Midbrain (tissue), 1 donor: ENCODE results near the gene BMP8B.
"Not testable (repeated sequence)": the region's sequence is repeated elsewhere in the genome, so short reads cannot be mapped to it uniquely, and the experiment has no call there.

Experiments used
- DNase-seq: peaks from one replicate; lab custom pipeline; 2025; lab: John Stamatoyannopoulos, UW

The BMP8B gene

DNA sequence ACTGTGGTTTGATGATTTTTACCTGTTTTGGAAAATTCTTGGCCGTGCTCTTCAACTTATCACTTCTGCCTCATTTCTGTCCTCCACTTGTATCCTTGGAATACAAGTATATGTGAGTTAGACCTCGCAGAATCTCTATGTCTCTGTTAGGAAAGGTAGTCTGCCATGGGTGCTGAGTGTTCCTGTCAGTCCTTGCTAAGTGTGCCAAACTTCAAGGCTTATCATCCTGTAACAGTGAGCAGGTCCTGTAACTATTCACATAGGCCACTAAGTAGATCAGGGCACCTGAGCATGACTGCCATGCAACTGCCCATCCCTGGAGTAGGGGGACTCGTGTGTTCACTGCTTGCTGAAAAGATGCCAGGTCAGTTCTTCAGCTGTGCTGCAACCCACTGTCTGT, 24.2 kb upstream of the BMP8B start:
- DNase-seq: no peak

DNA sequence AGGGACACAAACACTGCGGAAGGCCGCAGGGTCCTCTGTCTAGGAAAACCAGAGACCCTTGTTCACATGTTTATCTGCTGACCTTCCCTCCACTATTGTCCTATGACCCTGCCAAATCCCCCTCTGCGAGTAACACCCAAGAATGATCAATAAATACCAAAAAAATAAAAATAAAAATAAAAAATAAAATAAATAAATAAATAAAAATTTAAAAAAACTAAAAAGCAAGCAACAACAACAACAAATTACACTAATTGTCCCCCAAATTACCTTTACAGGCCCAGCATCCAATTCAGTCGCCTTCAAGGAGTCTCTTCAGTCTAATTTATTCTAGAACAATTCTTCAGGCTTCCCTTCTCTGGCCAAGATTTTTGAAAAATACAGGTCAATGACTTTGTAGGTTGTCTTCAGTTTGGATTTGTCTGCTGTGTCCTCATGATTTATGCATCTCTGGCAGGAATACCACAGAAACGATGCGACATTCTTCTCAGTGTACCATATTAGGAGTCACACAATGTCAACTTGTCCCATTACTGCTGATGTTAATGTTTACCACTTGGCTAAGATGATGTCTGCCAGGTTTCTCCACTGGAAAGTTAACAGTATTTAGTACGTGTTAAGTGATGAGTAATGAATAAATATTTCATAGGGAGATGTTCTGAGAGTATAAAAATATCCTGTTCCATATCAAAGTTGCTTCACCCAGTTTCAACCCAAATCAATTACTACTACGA, 20.3 kb upstream of the BMP8B start:
- DNase-seq: no peak

DNA sequence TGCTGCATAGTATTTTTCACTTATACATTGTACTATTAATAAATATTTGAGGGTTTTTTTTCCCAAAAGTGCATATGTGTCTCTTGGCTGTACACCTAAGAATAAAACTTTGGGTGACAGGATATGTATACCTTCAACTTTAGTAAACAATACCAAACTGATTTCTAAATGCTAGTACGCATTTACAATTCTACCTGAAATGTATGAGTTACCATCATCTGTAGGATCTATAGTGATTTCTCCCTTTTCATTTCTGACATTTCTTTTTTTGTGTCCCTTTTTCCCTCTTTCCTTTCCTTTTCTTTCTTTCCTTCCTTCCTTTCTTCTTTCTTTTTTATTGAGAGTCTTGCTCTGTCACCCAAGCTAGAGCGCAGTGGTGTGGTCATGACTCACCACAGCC, 16.7 kb upstream of the BMP8B start:
- no peak for DNase-seq

DNA sequence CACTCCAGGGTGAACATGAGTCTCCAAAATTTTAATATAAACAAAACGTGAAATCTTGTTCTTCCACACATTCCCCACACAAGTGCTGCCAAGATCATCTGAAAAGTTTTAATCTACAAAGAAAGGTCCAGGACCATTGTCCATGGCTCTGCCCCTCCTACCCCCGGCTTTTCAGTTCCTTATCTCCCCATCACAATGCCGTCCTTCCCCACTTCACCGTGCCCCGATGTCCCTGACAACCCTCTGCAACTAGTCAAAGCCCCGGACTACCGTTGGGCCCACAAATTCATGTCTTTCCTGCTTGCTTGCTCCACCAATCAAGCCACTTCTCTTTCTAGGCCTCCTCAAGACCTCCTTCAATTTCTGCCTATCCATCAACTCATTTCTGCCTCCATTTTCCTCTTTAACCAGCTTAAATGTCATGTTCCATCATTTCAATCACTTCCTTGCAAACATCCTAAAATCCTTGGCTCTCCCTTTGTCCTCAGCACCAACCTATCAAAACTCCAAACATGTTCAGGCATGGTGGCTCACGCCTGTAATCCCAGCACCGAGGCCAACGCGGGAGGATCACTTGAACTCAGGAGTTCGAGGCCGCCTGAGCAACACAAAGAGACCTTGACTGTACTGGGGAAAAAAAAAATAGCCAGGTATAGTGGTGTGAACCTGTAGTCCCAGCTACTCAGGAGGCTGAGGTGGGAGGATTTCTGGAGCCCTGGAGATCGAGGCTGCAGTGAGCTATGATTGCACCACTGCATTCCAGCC, 14.0 kb upstream of the BMP8B start:
- no peak for DNase-seq

DNA sequence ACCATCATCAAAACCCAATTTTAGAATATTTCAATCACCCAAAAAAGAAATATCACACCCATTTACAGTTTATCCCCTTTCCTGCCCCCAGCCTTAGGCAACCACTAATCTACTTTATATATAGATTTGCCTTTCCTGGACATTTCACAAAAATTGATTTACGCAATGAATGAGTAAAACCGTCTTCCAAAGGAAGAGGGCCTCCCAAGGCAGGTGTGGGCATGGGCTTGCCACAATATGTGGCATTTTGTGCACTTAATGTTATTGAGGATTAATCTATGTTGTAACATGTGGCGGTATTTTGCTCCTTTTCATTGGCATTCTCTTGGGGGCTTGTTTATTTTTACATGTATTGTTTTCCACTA, 11.8 kb upstream of the BMP8B start:
- DNase-seq: no peak

DNA sequence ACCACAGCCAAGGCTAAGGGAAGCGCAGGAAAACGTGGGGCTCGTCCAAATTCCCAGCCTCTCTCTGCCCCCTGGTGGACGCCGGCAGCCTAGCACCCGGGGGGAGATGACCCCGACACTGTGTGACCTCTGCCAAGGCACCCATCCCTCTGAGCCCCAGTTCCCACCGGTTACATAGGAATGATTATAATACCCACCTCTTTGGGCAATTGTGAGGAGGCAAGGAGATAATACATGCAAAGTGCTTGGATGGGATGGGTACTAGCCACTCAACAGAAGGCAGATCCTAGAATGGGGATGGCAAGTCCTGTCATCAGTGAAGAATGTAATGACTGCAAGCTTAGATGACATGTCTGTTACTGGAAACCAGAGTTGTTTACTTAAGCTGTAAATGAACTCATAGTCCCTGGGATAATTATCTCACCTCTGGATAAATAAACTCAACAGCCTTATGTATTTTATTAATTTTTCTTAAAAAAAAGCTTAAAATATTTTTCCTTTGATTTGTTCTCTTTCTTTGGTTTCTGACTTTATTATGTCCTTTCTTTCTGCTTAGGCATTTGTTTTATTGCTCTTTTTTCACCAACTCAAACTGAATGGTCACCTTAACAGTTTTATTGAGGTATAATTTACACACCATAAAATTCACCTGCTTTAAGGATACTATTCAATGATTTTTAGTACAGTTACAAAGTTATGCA, 11.3 kb upstream of the BMP8B start:
- DNase-seq: peak; percentile 70

DNA sequence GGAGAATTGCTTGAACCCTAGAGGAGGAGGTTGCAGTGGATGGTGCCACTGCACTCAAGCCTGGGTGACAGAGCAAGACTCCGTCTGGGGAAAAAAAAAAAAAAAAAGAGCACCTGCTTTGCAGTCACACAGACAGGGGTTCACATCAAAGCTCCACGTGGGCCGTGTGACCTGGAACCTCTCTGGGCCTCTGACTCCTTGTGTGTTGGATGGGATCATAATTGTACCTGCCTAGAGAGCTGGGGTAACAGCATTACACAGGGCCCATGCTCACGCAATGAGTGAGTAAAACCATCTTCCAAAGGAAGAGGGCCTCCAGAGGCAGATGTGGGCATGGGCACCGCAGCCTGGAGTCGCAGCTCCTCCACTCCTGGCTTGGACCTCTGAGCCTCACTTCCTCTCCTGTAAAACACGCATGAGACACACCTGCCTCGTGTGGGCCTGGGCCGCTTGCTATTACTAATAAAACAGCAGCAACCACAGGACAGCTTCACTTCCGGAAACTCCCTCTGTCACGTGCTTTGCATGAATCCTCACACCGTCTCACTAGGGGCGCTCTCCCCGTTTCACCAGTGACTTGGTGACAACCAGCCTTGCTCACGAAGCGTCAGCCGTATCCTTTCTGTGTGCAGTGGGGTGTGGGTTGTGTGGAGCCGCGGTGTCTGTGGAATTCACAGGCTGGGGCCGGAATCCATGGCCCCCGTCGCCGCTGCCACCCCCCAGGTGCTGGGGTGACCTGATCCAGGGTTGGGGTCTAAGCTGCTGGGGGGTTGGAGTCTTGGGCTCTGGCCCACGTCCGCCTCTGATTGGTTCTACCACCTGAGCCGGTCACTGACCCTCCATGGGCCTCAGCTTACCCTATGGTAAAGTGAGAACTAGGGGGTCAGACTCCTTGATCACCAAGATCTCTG, 10.4 kb upstream of the BMP8B start:
- peak; percentile 40 for DNase-seq

DNA sequence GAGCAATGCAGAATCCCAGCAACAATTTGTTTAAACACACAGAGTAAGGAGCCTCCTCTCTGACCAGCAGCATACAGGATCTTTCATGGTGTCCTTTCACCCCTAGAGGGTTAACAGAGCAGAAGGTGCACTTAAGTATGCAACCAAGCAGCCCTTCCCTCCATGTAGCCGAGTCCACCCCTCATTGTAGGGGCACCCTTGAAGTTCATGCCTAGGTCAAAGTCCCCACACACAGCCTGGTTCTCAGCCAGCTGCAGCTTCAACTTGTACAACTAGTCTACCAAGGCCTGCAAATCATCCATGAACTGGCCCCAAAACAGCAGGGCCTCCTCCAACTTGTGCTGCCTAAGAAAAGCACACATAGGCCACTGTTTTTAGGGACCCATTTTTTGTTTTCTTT, 7.0 kb upstream of the BMP8B start:
- DNase-seq: no peak

DNA sequence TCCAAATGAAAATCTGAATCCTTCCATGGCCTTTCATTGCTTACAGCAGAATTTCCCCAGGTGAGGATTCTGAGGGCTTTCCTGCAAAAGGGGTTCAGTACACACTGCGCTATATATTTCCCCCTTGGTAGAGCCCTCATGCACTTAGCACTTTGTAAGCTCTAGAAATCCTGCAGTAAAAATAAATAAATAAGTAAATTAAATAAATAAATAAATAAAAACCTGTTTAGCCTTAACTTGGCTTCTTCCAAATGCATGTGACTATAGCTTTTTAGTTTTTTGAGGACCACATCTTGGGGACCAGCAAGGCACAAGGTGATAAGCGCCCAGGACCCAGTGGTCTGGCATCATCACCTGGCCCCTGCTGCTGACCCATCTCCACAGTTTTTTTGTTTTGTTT, 3.2 kb upstream of the BMP8B start:
- DNase-seq: no peak

DNA sequence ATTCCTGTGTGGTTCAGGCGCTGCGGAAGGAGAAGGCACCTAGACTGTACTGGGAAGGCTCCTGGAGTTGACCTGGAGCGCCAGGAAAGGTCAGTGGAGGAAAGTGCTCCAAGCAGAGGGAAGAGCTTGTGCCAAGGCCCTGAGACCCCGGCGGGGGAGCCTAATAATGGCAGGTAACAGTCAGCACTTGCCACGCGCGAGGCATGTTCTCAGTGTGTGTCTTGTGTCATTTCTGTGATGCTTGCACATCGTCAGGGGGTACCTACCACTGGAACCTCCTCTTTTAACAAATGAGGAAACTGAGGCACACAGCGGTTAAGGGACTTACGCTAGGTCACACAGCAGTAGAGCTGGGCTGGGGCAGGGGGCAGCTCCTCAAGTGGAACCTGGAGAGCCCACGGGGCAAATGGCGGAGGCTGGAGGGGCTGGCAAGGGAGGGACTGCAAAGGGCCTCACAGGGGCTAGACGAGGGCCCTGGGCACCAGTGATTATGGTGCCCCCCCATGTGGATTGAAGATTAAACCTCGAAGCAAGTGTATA, 976 bp upstream of the BMP8B start:
- DNase-seq: no peak

DNA sequence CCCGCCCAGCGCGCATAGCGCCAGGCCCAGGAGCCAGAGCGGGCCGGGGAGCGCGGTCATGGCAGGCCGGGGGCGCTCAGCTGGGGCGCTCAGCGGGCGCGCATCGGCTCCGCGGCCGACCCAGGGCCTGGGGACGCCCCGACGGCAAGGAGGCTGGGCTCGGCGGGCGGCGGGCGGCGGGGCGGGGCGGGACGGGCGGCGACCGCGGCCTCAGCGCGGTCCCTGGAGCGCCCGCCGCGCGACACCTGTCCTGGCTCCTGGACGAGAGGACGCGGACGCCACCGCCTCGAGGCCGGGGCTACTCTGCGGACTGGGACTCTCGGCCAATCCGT, 273 bp downstream of the BMP8B start:
- DNase-seq: no peak

DNA sequence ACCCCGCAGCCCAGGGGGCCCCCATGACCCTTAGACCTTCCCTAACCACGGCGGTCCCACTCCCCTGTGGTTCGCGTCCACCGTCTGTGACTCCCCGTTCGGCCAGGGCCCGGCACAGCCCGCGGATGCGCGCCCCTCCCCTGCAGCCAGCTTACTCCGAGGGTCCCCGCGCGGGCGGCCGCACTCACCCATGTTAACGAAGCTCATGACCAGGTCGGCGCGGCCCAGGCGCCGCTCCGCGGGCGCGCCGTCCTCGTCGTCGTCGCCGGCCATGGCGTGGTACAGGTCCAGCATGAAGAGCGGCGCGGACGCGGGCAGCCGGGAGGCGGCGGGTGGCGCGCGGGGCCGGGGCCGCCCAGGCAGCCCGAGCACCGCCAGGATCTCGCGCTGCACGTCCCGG, 701 bp downstream of the BMP8B start:
- not testable (repeated sequence) for DNase-seq

DNA sequence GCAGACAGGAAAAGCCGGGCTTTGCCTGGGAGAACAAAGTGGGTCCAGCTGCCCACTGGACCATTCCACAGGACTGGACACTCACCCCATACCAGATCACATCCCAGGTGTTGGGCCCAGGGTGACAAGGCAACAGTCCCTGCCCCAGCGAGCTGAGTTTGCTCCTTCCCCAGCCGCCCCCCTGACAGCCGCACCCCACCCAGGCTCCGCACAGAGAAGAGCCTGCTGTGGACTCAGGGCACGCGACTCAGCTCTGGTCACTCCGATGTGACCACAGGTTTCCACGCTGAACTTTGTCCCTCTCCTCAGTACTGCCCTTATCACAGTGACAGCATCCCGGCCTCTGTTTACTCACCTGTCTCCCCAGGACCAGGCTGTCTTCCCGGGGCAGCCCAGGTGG, 1.2 kb downstream of the BMP8B start:
- no peak for DNase-seq

DNA sequence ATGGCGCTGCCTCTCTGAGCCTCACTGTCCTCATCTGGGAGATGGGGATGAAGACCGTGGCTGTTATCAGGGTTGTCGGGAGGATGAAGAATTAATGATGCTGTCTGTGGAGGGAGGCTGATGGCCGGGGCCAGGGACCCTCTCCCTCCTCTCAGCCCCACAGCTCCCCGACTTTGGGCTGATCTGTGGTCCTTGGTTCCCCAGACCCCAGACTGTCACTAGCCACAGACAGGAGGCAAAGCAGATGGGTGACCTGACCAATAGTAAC, 1.6 kb downstream of the BMP8B start:
- not testable (repeated sequence) for DNase-seq

DNA sequence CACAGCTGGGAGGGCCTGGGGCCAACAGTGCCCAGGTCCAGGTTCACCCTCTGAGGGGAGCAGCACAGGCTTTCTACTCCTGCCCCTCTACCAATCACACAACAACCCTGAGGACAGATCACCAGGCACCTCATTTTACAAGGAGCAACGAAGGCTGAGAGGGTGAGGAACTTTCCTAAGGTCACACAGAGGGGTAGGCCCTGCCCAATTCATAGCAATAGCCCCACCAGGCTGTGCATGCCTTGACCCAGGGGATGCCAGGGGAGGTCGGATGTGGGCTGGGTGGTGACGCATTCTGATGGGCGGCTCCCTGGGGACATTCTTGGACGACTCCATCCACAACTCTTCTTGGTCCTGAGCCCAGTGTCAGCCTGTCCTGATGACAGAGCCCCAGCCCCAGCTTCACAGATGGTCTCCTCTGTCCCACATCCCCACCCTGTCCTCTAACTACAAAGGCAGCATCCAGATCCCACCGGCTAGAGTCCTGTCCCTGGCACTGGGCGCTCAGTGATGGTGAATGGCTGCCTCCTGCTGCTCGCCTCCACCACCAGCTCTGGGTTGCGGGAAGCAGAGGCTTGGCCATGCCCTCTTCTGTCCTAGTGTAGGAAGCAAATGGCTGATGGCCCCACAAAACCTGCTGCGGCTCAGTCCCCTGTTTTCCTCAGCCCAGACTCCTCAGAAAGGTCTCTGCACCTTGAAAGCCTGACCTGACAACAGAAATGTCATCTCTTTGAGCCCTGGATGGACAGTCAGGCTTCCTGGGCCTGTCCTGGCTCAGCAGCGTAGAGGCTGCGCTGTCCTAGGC, 2.2 kb downstream of the BMP8B start:
- DNase-seq: not testable (repeated sequence)

DNA sequence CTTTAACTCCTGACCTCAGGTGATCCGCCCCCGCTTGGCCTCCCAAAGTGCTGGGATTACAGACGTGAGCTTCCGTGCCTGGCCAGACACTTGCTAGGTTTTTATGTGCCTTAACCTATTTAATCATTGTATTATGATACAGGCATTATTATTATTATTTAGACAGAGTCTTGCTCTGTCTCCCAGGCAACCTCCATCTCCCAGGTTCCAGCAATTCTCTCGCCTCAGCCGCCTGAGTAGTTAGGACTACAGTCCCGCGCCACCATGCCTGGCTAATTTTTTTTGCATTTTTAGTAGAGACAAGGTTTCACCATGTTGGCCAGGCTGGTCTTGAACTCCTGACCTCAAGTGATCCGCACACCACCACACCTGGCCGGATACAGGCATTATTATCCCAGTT, 6.0 kb downstream of the BMP8B start:
- DNase-seq: not testable (repeated sequence)

DNA sequence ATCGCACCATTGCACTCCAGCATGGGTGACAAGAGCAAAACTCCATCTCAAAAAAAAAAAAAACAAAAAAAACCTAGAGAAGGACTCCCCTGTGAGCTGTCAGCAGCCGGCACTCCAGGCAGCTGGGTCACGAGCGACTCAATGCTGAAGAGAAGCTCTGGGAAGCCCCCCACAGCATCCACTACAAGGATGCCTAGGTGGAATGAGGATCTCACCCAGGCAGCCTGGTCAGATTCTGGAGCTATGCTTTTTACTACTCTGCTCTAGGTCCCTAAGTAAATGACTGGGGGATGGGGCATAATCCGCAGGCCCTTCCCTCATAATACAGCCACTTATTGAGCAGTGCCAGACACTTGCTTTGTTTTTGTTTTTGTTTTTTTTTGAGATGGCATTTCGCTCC, 6.6 kb downstream of the BMP8B start:
- no peak for DNase-seq

DNA sequence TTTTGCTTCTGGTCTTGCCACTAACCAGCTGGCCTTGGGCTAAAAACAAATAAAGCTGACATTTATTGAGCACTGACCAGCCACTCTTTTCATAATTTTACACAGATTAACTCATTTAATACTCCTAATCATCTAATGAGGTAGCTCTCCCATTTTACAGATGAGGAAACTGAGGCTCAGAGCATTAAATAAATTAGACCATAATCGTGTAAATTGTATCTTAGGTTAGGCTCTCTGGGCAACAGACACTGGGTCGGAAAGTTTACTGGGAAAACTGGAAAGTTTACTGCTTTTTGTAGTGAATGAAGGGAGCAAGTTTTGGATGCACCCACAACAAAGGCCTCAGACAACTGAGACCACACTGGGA, 7.3 kb downstream of the BMP8B start:
- DNase-seq: no peak

DNA sequence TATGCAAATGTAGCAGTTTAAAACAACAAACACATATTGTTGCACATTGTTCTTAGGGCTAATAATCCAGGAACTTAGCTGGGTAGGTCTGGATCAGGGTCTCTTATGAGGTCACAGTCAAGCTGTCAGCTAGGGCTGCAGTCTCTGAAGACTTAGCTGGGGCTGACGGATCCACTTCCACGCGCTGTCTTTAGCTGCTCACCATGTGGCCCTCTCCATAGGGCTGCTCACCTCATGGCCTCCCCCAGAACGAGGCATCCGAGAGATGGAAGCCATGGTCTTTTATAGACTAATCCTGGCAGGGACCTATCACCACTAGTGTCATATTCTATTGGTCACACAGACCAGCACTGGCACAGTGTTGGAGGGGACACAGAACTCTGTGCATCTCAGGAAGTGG, 8.8 kb downstream of the BMP8B start:
- DNase-seq: no peak

DNA sequence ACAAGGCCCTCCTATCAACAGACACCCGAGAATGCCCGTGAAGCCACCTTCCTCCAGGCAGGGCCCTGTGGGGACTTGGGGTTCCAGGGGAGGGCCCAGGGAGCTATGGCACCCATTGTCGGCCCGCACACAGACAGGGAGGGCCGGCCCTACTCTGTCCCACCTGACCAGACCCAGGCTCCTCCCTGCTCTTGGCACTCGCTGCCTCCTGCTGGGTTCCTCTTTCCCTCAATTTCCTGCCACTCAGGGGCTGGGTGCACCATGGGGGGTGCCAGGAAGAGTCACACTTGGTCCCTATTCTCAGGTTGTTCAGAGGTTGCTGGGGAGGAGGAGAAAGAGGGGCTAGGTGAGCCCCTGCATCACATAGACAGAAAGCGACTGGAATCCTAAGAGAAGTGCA, 9.5 kb downstream of the BMP8B start:
- DNase-seq: no peak

DNA sequence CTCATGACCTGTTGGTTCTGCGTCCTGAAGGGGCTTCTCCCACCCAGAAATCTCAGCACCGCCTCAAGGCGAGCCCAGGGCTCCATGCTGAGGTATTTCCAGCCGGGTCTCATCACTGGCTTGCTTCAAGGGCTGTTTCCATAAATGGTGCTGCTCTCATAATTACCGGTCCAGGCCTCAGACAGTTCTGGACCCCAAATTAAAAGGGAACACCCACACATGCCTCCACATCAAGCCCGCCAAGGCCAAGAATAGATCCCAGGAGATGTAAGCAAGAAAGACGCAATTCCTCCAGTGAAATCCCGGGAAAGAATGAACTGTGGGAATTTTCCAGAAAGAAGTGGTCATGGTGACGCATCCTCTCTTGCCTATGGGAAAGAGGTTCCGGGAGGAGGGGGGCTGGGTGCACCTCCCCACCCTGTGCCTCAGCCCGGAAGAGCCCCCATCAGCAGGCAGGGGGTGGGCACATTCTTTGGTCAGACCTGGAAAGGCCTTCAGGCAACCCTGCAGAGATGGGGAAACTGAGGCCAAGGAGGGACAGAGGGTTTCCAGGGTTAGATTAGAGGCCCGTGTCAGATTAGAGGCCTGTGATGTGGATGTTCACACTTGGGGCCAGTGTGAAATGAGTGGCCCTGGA, 10.1 kb downstream of the BMP8B start:
- not testable (repeated sequence) for DNase-seq
